IPS-NIHi7 (cell line): ENCODE measurements around the gene COL5A3.

ENCODE experiments used
- DNase-seq: peaks from one replicate; pipeline ENCODE4 v3.0.0; 2012; ENCODE audit warnings: mixed read lengths; ENCODE audit errors: extremely low spot score

The COL5A3 gene

GRCh38 chr19:10010939-10011338 lies 635 bp upstream of the COL5A3 start:
- DNase-seq, result no peak

DNA sequence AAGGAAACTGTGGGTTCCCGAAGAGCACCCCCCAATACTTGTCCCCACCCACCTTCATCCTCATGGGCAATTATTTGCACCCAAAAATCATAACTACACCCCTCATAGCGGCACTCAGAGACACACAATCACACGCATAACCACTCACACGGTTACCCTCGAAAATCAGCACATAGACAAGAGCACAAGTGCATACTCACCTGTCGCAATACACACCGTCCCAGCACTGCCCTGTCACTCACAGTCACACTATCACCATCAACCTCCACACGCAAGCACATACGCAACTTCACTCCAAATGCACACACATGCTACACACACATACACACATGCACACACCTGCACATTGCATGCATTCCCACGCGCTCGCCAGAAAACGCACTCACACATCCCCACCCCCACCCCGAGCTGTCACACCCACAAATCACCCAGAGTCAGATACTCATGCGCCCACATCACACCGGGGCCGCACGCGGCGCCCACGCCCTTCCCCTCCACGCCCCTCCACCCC lies 535 bp downstream of the COL5A3 start:
- no peak for DNase-seq

DNA sequence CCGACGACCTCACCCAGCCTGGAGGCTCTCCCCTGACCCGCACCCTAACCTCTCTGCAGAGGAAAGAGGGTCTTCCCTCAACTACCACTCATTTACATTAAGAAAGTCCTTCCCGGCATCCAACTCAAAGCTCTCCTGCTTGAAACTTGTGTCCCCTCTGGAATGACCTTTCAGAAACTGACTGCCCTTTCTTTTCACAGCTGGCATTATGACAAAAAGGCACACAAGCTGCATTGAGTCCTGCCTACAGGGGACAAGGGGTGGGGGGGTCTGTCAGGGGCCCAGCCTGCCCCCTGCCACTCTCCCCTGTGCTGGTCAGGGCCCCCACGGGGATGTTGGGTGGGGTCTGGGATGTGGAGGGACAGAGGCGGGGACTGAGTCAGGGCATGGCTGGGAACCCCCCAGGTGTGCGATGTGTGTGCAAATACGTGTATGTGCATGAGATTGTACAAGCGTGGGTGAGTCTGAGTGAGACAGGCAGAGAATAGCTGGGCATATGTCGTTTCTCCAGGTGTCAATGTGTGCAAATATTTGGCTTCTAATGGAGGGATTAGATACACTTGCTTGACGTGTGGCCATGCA lies 2.0 kb downstream of the COL5A3 start:
- no peak for DNase-seq

DNA sequence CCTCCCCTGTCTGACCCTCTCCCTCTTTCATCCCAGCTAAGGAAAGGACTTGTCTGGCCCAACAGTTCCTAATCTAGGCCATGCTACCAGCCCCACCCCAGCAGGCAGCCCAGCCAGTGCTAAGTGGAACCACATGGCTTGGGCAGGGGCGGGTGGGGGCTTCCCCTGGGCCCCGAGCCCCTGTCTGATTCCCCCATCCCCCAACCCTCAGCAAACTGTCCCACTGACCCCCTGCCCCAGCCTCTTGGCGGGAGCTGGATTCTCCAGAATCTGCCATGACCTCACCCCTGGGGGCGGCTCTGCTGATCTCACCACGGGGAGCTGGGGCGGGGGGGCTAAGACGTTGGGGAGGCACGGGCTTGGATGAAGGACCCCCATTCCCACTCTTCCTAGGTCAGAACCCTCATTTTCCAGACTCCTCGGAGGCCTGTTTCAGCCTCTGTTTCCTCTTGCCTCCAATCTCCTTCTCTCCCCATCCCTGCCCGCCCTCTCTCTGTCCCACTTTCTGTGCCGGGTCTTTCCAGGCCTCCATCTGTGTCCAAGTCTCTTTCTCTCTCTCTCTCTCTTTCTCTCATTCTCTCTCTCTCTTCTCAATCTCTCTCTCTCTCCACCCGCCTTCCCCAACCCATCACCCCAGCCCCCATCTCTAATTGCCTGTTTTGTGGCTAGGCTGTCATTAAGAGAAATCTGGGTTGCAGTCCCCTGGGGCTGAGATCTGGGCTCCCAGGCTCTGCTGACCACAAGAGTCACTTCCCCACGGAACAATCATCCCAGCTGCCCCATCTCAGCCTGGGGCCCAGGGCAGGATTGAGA lies 2.7 kb downstream of the COL5A3 start:
- DNase-seq, result no peak

DNA sequence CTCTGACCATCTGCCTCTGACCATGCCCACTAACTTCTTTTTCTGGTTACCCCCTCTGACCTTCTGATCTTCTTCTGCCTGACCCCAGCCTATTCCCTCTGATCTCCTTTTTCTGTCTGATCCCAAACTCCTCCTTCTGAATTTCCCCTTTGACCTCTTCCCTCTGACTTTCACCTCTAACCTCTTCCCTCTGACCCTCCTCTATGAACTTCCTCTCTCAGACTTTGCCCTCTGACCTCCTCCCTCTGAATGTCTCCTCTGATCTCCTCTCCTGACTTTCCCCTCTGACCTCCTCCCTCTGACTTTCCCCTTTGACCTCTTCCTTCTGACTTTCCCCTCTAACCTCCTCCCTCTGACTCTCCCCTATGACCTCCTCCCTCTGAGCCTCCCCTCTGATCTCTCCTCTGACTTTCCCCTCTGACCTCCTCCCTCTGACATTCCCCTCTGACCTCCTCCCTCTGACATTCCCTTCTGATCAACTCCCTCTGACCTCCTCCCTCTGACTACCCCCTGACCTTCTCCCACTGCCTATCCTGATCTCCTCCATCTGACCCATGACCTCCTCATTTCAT lies 3.5 kb downstream of the COL5A3 start:
- DNase-seq, result no peak

GRCh38 chr19:10006335-10006708 lies 4.0 kb downstream of the COL5A3 start:
- no peak for DNase-seq

- DNase-seq, result no peak
Measured at GRCh38 chr19:10005632-10006334, 4.5 kb downstream of the COL5A3 start.

GRCh38 chr19:10004617-10005016 lies 5.7 kb downstream of the COL5A3 start:
- DNase-seq, result no peak

- no peak for DNase-seq
Measured at GRCh38 chr19:10003271-10003670, 7.0 kb downstream of the COL5A3 start.

DNA sequence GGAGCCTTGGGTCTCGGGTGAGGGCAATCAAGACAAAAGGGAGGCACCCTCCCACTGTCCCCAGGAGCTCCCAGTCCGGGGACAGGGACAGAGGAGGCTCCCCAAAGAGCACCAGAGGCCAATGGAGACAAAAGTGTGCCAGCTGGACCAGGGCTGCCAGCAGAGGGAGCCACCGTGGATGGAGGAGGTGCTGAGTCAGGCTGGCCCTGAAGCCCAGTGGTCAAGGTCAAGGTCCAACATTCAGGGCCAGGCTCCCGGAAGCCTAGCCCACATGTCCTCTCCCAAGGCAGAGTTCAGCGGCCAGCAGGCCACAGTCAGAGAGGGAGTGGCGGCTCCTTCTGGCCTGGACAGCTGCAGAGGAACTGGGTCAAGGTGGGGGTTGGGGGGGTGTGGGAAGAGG lies 8.4 kb downstream of the COL5A3 start:
- peak; percentile 78 for DNase-seq

DNA sequence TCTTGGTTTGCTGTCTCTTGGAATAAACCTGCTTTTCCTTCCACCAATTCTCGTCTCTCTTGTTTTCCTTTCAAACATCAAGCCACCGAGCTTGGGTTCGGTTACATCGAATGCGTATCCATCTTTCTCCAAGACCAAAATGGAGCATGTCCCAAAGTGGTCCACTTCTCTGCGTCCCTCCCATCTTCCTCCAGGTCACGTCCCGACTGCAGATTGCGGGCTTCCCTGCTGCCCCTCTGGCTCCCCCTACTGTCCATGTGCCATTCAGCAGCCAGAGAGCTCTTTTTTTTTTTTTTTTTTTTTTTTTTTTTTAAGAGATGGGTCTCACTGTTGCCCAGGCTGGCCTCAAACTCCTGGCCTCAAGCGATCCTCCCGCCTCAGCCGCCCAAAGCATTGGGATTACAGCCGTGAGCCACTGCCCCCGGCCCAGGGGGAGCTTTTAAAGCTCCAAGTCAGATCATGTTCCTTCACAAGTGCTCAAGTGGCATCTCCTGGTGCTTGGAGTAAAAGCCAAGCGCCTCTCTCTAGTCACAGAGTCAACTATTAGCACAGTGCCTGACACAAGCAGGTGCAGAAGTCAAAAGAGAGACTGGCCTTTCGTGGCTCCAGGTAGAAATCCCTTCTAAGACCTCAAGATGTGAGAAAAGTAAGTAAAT lies 10.0 kb downstream of the COL5A3 start:
- peak; percentile 94 for DNase-seq

DNA sequence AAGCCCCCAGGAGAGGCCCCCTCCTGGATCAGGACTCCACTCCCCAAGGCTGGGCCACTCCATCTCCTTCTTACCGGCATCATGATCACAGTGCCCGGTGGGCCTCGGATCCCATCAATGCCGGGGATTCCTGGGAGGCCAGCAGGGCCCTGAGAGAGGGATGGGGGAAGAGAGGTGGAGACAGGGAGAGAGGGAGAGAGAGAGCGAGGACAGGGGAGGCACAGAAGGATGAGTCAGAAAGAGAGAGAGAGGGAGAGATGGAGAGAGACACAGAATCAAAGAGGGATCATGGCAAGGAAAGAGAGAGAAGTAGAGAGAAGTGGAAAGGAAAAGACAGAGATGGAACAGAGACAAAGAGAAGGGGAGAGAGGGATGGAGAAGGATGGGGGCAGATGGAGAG lies 13.8 kb downstream of the COL5A3 start:
- DNase-seq, result no peak

DNA sequence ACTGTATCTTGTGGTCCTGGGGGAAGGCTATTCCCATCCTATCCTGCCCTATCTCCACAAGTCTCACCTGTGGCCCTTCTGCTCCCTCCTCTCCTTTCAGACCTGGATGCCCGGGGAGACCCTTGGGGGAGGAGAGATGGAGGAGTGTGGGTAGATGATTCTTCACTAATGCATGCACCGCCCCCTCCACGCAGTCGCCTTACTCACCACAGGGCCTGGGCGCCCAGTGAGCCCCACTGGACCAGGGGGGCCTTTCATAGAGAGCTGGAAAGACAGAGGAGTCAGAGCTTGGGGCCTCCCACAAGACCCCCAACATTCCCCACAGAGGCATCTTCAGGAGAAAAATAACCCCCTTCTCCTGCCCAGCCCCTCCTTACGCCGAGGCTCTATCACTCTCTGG lies 14.3 kb downstream of the COL5A3 start:
- no peak for DNase-seq

DNA sequence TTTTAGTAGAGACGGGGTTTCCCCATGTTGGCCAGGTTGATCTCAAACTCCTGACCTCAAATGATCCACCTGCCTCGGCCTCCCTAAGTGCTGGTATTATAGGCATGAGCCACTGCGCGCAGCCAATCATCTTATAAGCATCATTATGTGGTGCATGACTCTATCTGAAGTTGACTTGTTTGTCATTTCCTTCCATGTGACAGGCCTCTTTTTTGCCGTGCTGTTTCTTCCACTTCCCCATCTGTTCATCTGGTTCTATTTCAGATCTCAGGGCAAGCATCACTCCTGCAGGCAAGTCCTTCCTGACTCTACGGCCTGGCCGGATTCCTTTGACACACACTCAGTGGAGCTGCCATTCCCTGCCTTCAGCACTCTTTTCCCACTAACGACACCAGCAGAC lies 15.2 kb downstream of the COL5A3 start:
- no peak for DNase-seq

DNA sequence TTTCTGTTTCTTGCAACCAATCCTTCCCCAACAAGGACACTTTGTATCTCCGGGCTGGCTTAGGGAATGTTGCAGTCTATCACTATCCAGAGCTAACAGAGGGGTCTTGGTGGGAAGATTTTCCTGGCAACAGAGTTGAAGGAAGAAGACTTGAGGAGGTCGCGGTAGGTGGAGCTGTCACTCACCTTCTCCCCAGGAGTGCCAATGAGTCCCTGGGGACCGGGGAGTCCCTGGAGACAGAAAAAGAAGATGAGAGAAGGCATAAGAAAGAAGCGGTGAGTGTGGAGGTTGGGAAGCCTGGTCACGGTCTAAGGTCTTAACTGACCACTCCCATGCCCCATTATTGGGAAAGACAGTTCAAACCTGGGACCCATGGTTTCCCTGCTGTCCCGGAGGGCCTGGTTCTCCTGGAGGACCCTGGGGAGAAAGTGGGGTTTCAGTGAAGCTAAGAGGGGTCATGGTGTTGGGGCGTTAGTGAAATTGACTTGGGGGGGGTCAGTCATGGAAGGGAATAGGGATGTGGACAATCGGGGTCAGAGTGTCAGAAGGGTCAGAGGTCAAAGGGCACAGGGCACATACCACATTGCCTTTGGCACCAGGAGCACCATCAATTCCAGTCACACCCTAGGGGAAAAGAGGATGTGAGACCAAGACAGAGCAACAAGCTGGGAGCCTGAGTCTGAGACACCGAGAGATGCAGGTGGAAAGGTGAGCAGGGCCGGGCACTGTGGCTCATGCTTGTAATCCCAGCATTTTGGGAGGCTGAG lies 18.7 kb downstream of the COL5A3 start:
- DNase-seq, result no peak

DNA sequence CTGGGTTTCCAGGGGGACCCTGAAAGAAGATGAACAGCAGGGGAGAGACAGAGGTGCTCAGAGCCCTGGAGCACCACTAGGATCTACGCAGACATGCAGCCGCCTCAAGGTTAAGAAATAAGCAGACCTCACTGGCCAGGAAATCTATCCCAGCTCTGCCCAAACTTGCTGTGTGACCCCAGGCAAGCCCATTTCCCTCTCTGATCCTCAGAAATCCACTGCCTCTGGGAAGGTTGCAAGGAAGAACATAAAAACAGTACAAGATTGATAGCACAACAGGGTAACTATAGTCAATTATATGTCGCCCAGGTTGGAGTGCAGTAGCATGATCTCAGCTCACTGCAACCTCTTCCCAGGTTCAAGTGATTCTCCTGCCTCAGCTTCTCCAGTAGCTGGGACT lies 20.8 kb downstream of the COL5A3 start:
- no peak for DNase-seq

DNA sequence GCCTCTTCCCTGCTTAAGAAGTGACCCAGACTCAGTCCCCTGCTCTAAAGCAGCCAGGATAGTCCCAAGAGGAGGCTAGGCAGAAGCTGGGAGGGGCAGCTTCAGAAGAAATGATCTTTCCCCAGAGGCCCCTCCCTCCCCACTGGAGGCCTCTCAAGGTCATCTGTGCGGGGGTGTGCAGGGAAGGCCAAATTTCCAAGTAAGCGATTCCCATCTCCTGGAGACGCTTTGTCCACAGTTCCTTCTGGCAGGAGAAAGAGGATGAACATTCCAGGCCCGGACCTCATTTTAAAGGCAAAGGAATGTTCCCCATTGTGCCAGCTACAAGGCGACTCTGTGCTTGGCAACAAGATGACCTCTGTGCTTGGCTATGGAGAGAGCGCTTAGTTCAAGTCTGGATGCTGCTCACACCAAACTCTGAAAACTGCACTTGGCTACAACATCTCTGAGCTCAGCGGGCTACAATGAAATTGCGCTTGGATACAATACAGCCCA lies 23.5 kb downstream of the COL5A3 start:
- DNase-seq, result no peak

- DNase-seq, result no peak
Measured at GRCh38 chr19:9981406-9982260, 28.7 kb downstream of the COL5A3 start.

- no peak for DNase-seq
Measured at GRCh38 chr19:9972103-9972502, 38.2 kb downstream of the COL5A3 start.
